Ovary (tissue), 3 donors: ENCODE data around the gene POLR3E.

Experiments
- POLR2A ChIP-seq: fragments of 450-650 bp; IDR thresholded peaks from one replicate; pipeline ENCODE4 v1.6.1; 2017; ENCODE audit warnings: antibody characterized with exemption, mild to moderate bottlenecking, moderate library complexity
- TF ChIP-seq, protein P1 (sequence below), 3 donors: fragments of 450-650 bp in 2 of 3; fragments of 200-600 bp in 1 of 3; IDR thresholded peaks; one replicate each; pipeline versions ENCODE4 v1.5.1 to v1.8.0; 2016 to 2022; ENCODE audit warnings: antibody characterized with exemption in 3 of 3, mild to moderate bottlenecking in 1 of 3
- donor health status: DM: no; HTN: no; CAD: no.

DNA sequence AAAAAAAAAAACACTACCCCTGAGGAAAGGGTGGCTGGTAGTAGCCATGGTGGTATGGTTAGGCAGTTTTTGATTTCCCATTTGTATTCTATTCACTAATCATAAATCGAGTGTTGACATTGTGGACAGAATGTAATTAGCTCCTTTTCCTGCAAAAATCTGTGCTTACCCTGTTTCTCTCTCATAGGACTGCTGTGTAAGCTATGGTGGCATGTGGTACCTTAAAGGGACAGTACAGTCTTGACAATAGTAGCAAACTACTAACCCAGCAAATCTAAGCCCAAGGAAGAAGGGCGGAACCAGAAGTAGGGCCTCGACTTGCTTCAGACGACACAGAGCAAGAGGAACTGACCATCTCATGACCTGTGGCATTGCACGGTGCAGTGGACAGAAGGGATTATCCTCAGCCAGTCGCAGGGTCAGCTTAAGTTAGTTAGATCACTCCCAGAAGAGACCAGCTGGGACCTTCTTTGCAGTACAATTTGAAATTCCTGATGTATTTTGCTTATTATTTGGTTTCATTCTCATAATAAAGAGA, 36.3 kb downstream of the POLR3E start:
- TF ChIP-seq, protein P1, sequence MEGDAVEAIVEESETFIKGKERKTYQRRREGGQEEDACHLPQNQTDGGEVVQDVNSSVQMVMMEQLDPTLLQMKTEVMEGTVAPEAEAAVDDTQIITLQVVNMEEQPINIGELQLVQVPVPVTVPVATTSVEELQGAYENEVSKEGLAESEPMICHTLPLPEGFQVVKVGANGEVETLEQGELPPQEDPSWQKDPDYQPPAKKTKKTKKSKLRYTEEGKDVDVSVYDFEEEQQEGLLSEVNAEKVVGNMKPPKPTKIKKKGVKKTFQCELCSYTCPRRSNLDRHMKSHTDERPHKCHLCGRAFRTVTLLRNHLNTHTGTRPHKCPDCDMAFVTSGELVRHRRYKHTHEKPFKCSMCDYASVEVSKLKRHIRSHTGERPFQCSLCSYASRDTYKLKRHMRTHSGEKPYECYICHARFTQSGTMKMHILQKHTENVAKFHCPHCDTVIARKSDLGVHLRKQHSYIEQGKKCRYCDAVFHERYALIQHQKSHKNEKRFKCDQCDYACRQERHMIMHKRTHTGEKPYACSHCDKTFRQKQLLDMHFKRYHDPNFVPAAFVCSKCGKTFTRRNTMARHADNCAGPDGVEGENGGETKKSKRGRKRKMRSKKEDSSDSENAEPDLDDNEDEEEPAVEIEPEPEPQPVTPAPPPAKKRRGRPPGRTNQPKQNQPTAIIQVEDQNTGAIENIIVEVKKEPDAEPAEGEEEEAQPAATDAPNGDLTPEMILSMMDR (IDR thresholded peaks at IDR 0.05): no peak
- TF ChIP-seq POLR2A: no peak
